ENCODE results near the gene ARHGEF7.

DNA sequence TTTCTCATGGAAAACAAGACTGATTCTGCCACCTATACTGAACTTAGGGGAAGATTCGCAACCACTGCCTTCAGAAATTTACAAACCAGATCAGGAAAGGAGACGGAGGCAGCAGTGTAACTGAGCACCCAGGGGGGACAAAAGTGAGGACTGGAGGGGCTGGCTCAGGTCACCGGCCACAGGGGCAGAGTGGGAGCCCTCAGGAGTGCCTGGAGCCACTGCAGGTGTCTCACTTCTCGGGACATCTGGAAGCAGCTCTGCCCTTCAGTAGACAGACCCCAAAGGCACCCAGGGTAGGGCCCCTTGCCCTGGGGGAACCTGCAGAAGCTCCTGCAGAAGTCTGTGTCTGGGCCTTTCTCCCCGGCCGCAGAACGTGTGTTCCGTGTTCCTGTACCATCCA is 5.8 kb downstream of the ARHGEF7 start:
- no peak for TF ChIP-seq EZH2 (IDR thresholded peaks at IDR 0.05; ENCODE audit: low read length)
- TF ChIP-seq CTCF (optimal IDR thresholded peaks at IDR 0.05 in 1 of 3, IDR thresholded peaks at IDR 0.05 in 1 of 3, conservative IDR thresholded peaks at IDR 0.05 in 1 of 3; ENCODE audit: extremely low read depth in 1 of 3, insufficient read depth in 2 of 3, low read length in 3 of 3): no peak
